NCI-H2107 treated with DMSO at 0.1 percent for 48 hours (cell line): ENCODE measurements around the gene GHRL.
A peak's percentile ranks its signal among the peaks of the same experiment; 100 is the strongest.
"Not testable (repeated sequence)": the region's sequence is repeated elsewhere in the genome, so short reads cannot be mapped to it uniquely, and the experiment has no call there.

Source experiments
- DNase-seq: peaks from one replicate; lab custom pipeline; 2025; ENCODE audit not compliant: unreplicated experiment; lab: John Stamatoyannopoulos, UW

GHRL gene

DNA sequence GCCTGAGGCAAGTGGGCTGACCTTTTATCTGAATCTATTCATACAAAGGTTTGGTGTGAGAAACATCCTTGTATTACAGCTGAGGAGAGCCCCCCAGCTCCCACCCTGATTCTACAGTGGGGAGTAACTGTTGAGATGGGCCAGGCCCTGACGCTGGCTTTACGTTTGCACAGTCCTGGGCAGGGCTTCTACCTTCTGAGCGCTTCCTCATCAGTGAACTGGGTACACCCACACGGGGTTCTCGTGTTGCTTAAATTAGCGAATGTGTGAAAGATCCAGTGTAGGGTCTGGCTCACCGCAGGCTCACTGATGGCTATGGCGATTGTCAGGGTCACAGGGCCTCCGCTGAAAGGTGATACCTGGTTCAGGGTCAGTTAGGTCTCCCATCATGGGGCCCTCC, 7.3 kb upstream of the GHRL start:
- DNase-seq, result no peak

DNA sequence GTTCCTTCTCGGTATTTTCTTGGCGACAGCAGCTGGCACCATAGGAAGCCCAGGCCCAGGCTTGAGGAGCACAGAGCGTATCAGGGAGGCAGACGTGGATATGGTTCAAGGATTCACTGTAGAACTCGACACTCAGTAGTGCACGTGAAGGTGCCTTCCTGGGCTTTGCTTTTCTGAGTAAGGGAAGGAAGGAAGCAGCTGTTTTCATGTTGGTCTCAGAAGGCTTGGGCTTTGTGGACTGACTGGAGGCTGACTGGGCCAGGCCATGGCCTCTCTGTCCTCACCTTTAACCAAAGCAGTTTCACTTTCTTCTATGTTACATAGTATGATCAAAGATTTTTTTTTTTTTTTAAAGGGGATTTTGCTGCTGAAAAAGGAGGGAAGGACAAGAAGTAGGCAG, 6.9 kb upstream of the GHRL start:
- no peak for DNase-seq

- DNase-seq, result no peak
These were observed 6.4 kb upstream of the GHRL start for GRCh38 chr3:10299175-10299574.

DNA sequence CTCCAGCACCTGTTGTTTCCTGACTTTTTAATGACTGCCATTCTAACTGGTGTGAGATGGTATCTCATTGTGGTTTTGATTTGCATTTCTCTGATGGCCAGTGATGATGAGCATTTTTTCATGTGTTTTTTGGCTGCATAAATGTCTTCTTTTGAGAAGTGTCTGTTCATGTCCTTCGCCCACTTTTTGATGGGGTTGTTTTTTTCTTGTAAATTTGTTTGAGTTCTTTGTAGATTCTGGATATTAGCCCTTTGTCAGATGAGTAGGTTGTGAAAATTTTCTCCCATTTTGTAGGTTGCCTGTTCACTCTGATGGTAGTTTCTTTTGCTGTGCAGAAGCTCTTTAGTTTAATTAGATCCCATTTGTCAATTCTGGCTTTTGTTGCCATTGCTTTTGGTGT, 5.3 kb upstream of the GHRL start:
- DNase-seq, result not testable (repeated sequence)

DNA sequence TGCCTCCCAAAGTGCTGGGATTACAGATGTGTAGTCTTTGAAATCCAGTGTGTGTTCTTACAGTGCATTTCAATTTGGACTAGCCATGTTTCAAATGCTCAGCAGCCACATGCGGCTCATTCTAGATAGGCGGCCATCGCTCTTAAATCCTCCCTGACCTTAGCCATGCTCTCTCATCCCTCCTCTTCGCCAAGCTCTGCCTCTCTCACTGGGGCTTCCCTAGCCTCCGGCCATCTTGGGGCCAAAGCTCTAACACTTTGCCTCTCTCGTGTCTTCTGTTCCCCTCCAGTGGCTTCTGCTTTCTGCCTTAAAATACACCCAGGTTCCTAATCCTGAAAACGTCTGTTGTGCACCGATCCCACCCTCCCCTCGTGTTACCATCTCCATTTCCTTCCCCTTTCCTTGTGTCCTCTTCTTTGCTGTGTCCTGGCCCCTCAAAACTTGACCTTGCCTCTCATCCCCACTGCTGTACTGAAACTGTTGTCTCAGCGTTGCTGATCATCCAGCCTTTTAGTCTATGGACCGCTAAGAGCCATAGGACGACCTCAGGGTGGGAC, 1.4 kb upstream of the GHRL start:
- DNase-seq, result no peak

DNA sequence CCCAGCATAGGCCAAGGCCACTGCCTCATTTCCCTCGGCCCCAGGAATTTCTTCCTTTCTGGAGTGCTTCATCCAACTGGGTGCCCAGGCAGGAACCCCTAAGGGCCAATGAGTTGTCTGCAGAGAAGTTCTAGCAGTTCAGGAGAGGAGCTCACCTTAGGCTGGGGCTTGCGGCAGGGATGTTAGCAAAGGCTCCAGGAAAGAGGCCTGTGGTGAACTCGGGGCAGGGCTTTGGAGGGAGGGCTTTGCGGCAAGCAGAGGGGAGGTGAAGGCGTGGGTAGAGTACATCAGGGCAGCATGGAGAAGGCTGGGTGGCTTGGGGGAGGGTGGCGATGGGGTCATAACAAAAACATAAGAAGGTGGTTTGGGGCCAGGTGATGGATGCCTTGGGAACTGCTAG, 1.1 kb downstream of the GHRL start:
- DNase-seq, result no peak

GRCh38 chr3:10290481-10291176, 2.1 kb downstream of the GHRL start:
- no peak for DNase-seq

DNA sequence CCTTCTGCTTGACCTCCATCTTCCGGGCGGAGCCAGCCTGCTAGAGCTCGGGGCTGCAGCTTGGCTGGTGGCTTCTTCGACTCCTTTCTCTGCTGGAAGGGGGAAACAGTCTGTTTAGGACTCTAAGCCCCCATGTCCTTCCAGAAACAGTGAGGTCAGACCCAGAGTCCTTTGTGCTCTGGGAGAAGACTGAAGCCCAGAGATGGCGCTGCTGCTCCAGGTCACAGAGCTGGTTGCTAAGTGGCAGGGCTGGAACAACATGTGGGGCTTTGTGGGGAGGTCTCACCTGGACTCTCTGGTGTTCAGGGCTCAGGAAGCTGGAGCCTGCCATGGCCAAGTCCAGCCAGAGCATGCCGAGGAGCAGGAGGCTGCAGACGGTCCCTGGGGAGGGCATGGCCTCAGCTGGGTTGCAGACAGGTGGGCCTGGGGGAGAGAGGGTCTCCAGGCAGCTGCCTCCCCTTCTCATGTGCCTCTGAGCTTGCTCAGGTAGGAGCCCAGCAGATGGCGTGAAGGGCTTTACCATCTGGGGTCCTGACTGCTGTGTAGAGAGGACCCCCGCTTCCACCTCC, 2.9 kb downstream of the GHRL start:
- no peak for DNase-seq

GRCh38 chr3:10289077-10289476, 3.7 kb downstream of the GHRL start:
- DNase-seq, result no peak

- DNase-seq, result no peak
These were observed 4.2 kb downstream of the GHRL start for GRCh38 chr3:10288575-10288960.

- DNase-seq, result no peak
These were observed 4.7 kb downstream of the GHRL start for GRCh38 chr3:10287936-10288574.

DNA sequence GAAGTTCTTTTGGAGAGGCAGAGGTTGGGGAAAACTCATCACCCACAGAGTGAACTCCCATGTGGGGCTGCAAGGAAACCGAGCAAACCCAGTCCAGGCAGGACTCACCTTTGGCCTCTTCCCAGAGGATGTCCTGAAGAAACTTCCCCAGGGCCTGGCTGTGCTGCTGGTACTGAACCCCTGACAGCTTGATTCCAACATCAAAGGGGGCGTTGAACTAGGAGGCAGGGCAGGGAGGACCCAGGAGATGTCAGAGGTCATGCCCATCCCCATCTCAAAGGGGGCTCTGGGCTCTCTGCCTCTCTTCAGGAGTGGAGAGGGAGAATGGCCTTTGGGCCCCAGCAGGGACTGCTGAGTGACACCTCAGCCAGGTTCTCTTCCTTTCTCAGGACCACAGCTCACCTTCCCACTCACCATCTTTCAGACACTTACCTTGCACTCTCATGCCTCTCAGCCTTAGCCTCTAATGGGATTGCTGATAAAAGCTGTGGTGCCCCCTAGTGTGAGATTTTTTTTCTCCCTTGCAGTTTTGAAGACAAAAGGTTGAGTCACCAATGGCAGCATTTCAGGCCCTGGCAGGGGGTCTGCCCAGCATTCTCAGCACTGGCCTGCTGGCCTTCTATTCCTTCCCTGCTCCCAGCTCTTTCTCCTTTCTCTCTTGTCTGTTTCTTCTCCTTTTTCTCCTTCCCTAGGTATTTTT, 6.0 kb downstream of the GHRL start:
- DNase-seq, result peak; percentile 75

DNA sequence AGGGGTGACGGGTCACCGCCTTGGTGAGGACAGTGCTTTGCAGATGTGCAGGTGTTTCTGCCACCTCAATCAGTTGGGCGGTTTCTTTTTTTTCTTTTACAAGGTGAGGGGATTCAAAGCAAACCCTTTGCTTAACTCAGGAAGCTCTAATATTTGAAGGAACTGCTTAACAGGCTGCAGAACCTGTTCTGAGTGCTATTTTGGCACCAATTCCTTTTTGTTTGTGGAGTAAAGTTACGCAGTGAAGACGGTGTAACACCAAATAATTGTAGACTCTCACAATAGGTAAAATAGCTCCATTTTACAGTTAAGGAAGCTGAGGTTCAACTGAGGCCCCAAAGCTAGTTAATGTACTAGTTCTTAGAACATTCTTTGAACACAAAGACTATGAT, 6.6 kb downstream of the GHRL start:
- no peak for DNase-seq

GRCh38 chr3:10285272-10286132, 7.2 kb downstream of the GHRL start:
- no peak for DNase-seq

DNA sequence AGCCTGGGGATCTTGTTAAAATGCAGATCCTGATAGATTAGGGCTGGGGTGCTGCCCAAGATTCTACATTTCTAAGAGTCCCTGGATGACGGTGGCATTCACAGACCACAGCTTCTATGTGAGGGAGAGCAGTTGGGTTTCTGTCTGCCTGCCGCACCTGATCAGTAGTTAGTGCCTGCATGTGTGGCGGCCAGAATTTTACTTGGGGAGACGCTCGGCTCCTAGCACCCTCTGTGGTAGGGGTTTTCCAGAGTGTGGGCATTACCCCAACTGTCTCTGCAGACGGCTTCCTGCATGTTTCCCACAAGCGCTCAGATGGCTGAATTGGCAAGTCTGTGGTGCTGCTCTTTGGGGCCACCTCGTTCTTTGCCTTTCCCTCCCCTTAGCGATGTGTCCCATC, 8.3 kb downstream of the GHRL start:
- DNase-seq, result no peak

DNA sequence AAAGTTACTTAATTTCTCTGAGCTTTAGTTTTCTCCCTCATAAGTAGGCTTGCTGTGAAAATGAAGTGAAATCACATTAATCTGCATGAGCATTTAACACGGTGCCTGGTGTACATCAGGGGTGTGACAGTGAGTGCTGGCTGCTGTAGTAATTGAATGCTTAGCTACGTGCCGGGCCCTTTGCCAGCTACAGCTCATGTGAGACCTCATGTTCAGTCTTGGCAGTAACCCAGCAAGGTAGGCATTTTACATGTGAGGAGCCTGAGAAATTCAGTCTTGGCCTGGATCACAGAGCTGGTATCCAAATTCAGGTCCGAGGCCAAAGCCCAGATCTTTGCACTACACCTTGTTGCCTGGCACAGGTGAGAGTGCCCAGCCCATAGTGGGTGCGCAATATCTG, 9.1 kb downstream of the GHRL start:
- DNase-seq, result peak; percentile 30

- no peak for DNase-seq
These were observed 10.8 kb downstream of the GHRL start for GRCh38 chr3:10281951-10282350.

DNA sequence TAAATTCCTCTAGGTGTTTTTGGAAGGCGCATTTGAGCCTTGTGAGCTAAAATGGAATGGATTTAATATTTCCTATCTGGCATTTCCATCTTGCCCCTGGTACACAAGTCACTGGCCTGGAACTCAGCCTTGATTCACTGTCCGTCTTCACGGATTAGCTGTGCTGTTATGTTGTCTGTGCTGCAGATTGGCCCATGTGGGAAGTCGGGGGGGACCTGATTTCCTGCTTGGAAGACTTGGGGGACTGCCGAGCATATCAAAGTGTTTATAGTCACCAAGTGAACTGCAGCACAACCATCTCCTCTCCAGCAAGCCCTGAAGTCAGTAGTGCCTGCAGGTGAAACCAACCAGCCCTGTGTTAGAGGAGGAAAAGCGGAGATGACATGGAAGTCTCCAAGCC, 12.2 kb downstream of the GHRL start:
- DNase-seq, result no peak

GRCh38 chr3:10280177-10280529, 12.6 kb downstream of the GHRL start:
- no peak for DNase-seq

DNA sequence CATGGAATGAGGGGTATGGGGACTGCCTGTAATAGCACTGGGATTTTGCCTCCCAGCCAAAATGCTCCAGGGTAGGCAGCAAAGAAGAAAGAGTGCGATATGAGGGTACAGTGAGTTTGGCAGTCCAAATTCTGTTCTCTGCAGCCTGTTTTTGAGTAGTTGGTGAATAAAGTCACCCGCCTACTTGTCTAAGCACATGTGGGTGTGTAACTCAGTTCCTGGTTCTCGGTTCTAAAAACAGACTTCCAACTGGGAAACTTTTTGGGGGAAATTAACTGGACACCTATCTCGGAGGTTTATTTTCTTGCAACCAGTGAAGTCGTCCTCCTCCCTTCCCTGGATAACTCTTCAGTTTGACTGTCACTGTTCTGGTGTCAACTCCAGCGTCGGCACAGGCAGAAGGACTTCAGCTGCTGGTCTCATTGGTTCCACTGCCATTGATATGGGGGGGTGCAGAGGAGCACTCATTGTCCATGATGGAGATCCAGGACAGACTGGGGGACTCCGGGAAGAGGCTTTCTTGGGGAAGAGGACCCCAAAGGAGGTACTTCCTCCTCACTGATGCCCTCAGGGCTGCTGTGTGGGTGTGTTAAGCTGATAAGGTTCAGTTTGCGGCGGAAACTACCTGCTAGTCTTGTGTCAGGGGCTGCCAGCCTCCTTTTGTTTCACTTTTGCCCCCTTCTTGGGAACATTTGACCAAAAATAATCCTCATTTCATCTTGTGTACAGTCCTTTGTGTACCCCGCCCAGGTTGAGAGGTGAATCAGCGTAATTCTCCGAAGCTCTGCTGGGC, 13.2 kb downstream of the GHRL start:
- no peak for DNase-seq
